ENCODE results near the gene DHCR24.

DNA sequence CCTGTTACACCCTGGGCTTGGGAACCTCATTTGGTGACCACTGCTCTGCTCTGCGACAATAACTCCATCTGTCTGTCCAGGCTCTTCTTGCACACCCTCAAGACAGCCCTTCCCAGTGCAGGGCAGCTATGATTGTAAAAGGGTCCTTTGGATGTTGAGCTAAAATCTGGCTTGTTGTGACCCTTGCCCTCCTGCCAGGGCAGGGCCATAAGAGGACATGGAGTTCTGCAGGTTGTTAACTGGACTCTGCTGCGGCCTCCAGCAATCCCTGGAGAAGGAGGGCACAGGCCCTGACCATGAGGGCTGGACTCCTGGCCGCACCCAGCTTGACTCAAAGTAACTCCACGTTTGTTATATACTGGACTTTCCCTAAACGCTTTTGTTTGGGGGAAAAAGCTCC is 41.2 kb downstream of the DHCR24 start:
- TF ChIP-seq CTCF (IDR thresholded peaks at IDR 0.05; ENCODE audit: extremely low read depth in 1 of 2, insufficient read depth in 1 of 2, low read depth in 1 of 2, low read length in 2 of 2) (no peak), EZH2 (IDR thresholded peaks at IDR 0.05; ENCODE audit: borderline replicate concordance, low read depth, low read length, severe bottlenecking) (no peak), JUN (IDR thresholded peaks at IDR 0.05; ENCODE audit: borderline replicate concordance, insufficient read depth, insufficient read length, low read depth) (no peak), MAX (IDR thresholded peaks at IDR 0.05; ENCODE audit: insufficient read depth, insufficient read length) (no peak), MYC (IDR thresholded peaks at IDR 0.05; ENCODE audit: low read depth, low read length) (no peak)

Measured in endothelial cell of umbilical vein (primary cell).